ENCODE data around the gene U2AF2. TPM values are rescaled to one million over a fixed set of nuclear protein-coding genes. Genes with fewer than 3 reads are reported as not detected.

Gene U2AF2
- total and polyA plus RNA-seq, 2 experiments from 2014 or later: 22.4 to 150 TPM

GRCh38 chr19:55642153-55643002 lies 12.5 kb upstream of the U2AF2 start:
- Histone ChIP-seq H2AFZ (no peak overlapping the region; the same call in 1 of the 2 replicates), H3K79me2 (ENCODE audit: insufficient read depth) (peaks cover 69% of the 10 kb centered on the region), H3K4me2 (ENCODE audit: unreplicated experiment) (peak overlapping the region; percentile 90), H3F3A (ENCODE audit: insufficient read depth) (peaks cover 35% of the 10 kb centered on the region), H4K20me1 (ENCODE audit: insufficient read depth) (no peaks in the 10 kb centered on the region), H3K36me3 (ENCODE audit: low read depth) (peaks cover 10% of the 10 kb centered on the region; the same call in 1 of the 2 replicates), H3K4me3 (peak overlapping the region; percentile 87), H3K4me1 (ENCODE audit: insufficient read depth) (peaks cover 21% of the 10 kb centered on the region), H3K9ac (peak overlapping the region; percentile 87), H3K9me3 (ENCODE audit: low read depth) (no peaks in the 10 kb centered on the region), H3K9me2 (ENCODE audit: insufficient read depth) (no peaks in the 10 kb centered on the region), H3K27me3 (replicated peaks; ENCODE audit: insufficient read depth) (no peaks in the 10 kb centered on the region), H3K27ac (peak overlapping the region; percentile 80)
- DNase-seq: peak; percentile 63
- WGBS, 2 experiments (ENCODE audit: low coverage in 1 of 2, low lambda C conversion rate in 2 of 2, missing lambda C conversion rate in 2 of 2): 1 to 2% methylated on average over 50 to 60 of the region's 65 CpGs
- in situ Hi-C loops (cut with MboI): loop anchor here (25.0 kb wide), 1 partner anchor 505 kb away; the partner anchor contains the start of gene TNNT1
- no peak for TF ChIP-seq EZH2 (IDR thresholded peaks at IDR 0.05; ENCODE audit: insufficient read depth, poor library complexity, severe bottlenecking)
- TF ChIP-seq EZH2phosphoT487 (IDR thresholded peaks at IDR 0.05; ENCODE audit: insufficient read depth, low read depth): no peak

GRCh38 chr19:55643003-55643886 lies 11.6 kb upstream of the U2AF2 start, which contains the start of gene ZNF581:
Gene ZNF581, plus strand, starts transcription at chr19:55643649. Its CDS starts 923 bp downstream, at chr19:55644572.
- WGBS, 2 experiments (ENCODE audit: low coverage in 1 of 2, low lambda C conversion rate in 2 of 2, missing lambda C conversion rate in 2 of 2): 2% methylated on average over 38 to 56 of the region's 56 CpGs
- Histone ChIP-seq H3K4me1 (ENCODE audit: insufficient read depth) (peaks cover 24% of the 10 kb centered on the region), H3K9ac (peak within 1 kb of the TSS; percentile 87), H3K27me3 (replicated peaks; ENCODE audit: insufficient read depth) (no peaks in the 10 kb centered on the region), H3K9me3 (ENCODE audit: low read depth) (no peaks in the 10 kb centered on the region), H3K36me3 (ENCODE audit: low read depth) (peaks cover 10% of the 10 kb centered on the region; the same call in 1 of the 2 replicates), H3F3A (ENCODE audit: insufficient read depth) (peaks cover 30% of the 10 kb centered on the region), H2AFZ (peak within 1 kb of the TSS; percentile 58), H3K4me3 (peak within 1 kb of the TSS; percentile 87), H4K20me1 (ENCODE audit: insufficient read depth) (no peaks in the 10 kb centered on the region), H3K27ac (peak within 1 kb of the TSS; percentile 80), H3K9me2 (ENCODE audit: insufficient read depth) (no peaks in the 10 kb centered on the region), H3K79me2 (ENCODE audit: insufficient read depth) (peaks cover 63% of the 10 kb centered on the region), H3K4me2 (ENCODE audit: unreplicated experiment) (peak within 1 kb of the TSS; percentile 90)
- peak; percentile 87 for DNase-seq
- TF ChIP-seq EZH2phosphoT487 (IDR thresholded peaks at IDR 0.05; ENCODE audit: insufficient read depth, low read depth) (no peak), EZH2 (IDR thresholded peaks at IDR 0.05; ENCODE audit: insufficient read depth, poor library complexity, severe bottlenecking) (no peak)
- in situ Hi-C loops (cut with MboI): loop anchor here (25.0 kb wide), 1 partner anchor 506 kb away; the partner anchor contains the start of gene TNNT1

- H3K27me3 ChIP-seq (replicated peaks; ENCODE audit: insufficient read depth): no peaks in the 10 kb centered on the region
- peak overlapping the region; percentile 71 for H3K4me2 ChIP-seq (ENCODE audit: unreplicated experiment)
- WGBS, 2 experiments (ENCODE audit: low coverage in 1 of 2, low lambda C conversion rate in 2 of 2, missing lambda C conversion rate in 2 of 2): 0 to 1% methylated on average over 14 to 15 of the region's 15 CpGs
- peak overlapping the region; percentile 87 for H3K4me3 ChIP-seq
- H3K9ac ChIP-seq: peak overlapping the region; percentile 87
- peaks cover 57% of the 10 kb centered on the region for H3K79me2 ChIP-seq (ENCODE audit: insufficient read depth)
- DNase-seq: peak; percentile 53
- H3F3A ChIP-seq (ENCODE audit: insufficient read depth): peaks cover 29% of the 10 kb centered on the region
- no peaks in the 10 kb centered on the region for H3K9me2 ChIP-seq (ENCODE audit: insufficient read depth)
- no peak for TF ChIP-seq EZH2phosphoT487 (IDR thresholded peaks at IDR 0.05; ENCODE audit: insufficient read depth, low read depth)
- TF ChIP-seq EZH2 (IDR thresholded peaks at IDR 0.05; ENCODE audit: insufficient read depth, poor library complexity, severe bottlenecking): no peak
- in situ Hi-C loops (cut with MboI): loop anchor here (25.0 kb wide), 1 partner anchor 507 kb away; the partner anchor contains the start of gene TNNT1
- H3K9me3 ChIP-seq (ENCODE audit: low read depth): no peaks in the 10 kb centered on the region
- H4K20me1 ChIP-seq (ENCODE audit: insufficient read depth): no peaks in the 10 kb centered on the region
- peaks cover 24% of the 10 kb centered on the region for H3K4me1 ChIP-seq (ENCODE audit: insufficient read depth)
- no peak overlapping the region for H2AFZ ChIP-seq
- peak overlapping the region; percentile 80 for H3K27ac ChIP-seq
- H3K36me3 ChIP-seq (ENCODE audit: low read depth): peaks cover 10% of the 10 kb centered on the region; the same call in 1 of the 2 replicates
These were observed 11.0 kb upstream of the U2AF2 start for GRCh38 chr19:55643887-55644176.

Measured in GM23248 (cell line).